ENCODE results near the gene CSGALNACT2.

CSGALNACT2 gene

DNA sequence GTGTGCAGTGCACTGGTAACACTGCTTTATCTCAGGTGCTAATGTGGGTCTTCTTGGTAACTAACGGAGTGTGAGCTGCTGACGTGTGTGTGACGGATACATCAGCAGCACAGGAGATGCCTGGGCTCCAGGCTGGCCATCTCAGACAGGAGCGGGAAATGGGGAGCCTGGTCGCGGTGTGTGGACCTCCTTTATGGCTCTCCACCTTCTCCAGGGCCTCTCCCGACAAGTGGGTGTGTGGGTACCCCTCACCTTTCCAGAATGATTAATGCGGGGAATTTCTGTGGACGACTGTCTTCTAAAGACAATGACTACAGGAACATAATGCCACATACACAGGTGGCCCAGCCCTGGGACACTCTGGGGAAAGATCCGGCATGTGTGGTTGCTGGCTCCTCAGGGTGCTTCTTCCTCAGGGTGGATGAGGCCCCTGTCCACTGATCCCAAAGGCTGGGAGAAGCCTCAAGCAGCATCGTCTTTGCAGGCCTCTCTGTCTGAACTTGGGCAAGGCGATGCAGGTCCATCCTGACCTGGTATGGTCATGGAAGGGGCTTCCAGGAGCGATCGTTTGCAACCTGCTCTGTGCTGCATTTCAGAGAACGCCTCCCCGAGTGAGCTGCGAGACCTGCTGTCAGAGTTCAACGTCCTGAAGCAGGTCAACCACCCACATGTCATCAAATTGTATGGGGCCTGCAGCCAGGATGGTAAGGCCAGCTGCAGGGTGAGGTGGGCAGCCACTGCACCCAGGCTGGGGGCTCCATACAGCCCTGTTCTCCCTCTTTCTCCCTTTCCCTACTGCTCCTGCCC lies 20.3 kb upstream of the CSGALNACT2 start:
- Mint-ChIP-seq H3K4me3 (no peak overlapping the region), H3K27ac (peak overlapping the region in 1 of 2 donors; percentile 33)

DNA sequence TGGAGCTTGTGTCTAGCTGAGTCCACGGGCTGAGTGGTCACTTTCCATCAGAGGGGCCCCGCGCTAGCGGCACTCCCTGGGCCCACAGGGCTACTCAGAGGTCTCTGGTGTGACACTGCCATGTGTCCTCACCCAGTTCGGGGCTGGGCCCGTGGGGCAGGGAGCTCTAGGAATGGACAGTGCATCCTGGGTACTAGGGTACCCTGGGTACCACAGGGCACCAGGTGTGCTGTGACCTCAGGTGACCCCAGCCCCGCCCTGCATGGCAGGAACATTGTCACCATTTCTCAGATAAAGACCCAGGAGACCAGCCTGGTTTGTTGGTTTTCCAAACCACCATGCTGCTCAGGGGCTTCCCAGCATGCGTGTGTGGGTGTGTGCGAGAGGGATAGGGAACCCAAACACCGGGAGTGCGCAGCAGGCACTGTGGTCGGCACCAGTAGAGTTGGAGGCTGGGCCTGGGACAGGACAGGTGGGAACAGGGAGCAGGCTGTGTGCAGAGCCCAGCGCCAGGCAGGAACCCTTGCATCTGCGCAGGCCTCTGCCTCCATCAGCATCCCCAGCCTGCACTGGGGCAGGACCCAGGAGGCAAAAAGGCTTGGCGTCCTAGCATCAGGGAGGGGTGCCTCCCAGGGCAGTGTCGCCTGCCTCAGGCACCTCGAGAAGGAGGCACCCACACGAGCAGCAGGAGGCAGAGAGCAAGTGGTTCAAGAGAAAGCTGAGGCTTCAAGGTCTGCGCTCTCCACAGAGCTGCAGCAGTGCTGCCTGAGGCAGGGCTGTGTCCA lies 19.4 kb upstream of the CSGALNACT2 start:
- Mint-ChIP-seq H3K9me3 (no peaks in the 10 kb centered on the region), H3K27me3 (no peaks in the 10 kb centered on the region), H3K4me1 (peaks cover 50% of the 10 kb centered on the region), H3K4me3 (no peak overlapping the region), H3K27ac (peak overlapping the region in 1 of 2 donors; percentile 33)
- DNase-seq (no peak), ATAC-seq (no peak)

More for the DNA sequence above, 20.3 kb upstream of the CSGALNACT2 start:
- no peak for DNase-seq
- ATAC-seq: no peak
- H3K4me1 Mint-ChIP-seq: peaks cover 50% of the 10 kb centered on the region
- H3K27me3 Mint-ChIP-seq: no peaks in the 10 kb centered on the region
- no peaks in the 10 kb centered on the region for H3K9me3 Mint-ChIP-seq

DNA sequence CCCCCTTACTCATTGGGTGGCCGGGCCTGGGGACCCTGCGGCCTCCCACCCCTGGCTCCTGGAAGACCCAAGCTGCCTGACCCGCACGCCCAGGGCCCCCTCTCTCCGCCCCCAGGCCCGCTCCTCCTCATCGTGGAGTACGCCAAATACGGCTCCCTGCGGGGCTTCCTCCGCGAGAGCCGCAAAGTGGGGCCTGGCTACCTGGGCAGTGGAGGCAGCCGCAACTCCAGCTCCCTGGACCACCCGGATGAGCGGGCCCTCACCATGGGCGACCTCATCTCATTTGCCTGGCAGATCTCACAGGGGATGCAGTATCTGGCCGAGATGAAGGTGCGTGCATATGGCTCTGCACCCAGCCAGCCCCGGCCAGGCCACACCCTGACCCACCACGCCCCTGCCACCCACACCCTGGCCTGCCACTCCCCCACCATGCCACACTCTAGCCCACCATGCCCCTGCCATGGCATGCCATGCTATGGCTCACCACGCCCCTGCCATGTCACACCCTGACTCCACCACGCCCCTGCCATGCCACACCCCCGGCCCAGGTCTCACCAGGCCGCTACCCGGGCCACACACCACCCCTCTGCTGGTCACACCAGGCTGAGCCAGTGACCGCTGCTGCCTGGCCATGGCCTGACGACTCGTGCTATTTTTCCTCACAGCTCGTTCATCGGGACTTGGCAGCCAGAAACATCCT lies 18.7 kb upstream of the CSGALNACT2 start:
- ATAC-seq (no peak), DNase-seq (no peak)
- Mint-ChIP-seq H3K4me1 (peaks cover 50% of the 10 kb centered on the region), H3K9me3 (no peaks in the 10 kb centered on the region), H3K27ac (no peak overlapping the region), H3K4me3 (no peak overlapping the region), H3K27me3 (peaks cover 3% of the 10 kb centered on the region)

DNA sequence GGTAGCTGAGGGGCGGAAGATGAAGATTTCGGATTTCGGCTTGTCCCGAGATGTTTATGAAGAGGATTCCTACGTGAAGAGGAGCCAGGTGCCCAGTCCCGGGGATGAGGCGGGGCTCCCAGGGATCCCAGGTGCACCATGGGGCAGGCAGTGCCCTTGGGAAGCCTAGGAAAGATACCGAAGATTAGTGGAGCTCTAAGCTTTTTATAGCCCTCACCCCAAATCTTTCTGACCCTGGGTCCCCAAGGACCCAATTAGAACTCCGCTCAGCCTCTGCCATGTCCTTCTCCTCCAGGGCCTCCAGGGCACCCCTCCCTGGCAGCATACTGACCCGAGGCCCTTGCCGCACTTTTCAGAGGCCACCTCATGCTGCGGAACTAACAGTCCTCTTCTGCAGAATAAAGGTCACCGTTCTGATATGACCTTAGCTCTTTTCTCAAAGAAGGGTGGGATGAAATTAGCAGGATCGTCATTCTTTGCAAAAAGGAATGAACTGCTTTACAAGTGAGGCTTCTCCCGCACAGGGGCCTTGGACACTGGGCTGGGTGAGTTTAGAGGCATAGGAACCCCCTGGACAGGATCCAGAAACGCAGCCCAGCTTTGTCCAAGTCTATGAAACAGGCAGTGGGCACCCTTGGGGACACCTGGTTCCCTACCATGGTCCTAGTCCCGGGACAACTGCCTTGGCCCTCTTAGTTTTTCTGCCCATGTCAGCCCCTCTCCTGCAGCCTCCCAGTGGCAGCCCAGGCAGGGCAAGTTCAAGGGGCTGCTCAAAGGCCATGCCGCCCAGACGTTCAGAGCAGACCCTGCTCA lies 17.9 kb upstream of the CSGALNACT2 start:
- no peak for DNase-seq
- Mint-ChIP-seq H3K27me3 (peaks cover 9% of the 10 kb centered on the region), H3K27ac (peak overlapping the region; percentile 77 to 98), H3K4me1 (peaks cover 50% of the 10 kb centered on the region), H3K4me3 (peak overlapping the region; percentile 69 to 76), H3K9me3 (no peaks in the 10 kb centered on the region)
- ATAC-seq: peak; percentile 21

DNA sequence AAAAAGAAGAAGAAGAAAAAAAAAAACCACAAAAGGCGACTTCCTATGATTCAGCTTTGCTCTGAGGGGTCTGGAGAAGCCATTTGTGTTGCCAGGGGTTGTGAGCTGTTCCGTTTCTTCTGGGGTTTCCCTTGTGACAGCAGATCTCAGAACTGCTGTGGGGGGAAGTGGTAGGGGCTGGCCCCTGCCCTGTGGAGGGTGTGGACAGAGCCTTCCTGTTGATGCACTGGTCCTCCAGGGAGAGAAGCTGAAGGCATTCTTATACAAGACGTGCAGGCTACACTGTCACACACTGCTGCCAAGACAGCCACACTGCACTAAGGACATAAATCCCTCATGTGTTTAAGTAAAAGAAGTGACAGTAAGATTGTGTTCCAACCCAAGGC lies 17.3 kb upstream of the CSGALNACT2 start:
- Mint-ChIP-seq H3K27ac (peak overlapping the region; percentile 77 to 98), H3K4me3 (peak overlapping the region; percentile 69 to 76), H3K27me3 (peaks cover 9% of the 10 kb centered on the region), H3K9me3 (no peaks in the 10 kb centered on the region), H3K4me1 (peaks cover 50% of the 10 kb centered on the region)
- ATAC-seq (peak; percentile 97), DNase-seq (peak; percentile 72 to 88)

DNA sequence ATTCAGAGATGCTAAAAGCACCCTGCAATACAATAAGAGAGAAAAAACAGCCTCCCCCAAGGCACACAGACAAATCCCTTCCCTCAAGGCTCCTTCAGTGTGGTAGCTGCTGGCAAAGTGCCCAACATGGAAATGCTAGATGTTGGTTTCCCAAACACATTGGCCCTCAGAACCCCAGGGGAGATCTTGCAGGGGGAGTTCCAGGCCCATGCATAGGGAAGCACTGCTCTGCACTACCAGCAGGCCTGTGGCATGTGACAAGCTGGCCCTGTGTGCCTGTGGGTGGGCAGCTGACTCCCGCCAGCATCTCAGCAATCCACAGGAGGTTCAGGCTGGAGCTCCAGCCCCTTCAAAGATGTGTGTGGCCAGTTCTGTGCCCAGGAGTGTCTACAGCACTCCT lies 16.8 kb upstream of the CSGALNACT2 start:
- Mint-ChIP-seq H3K27me3 (peaks cover 9% of the 10 kb centered on the region), H3K4me3 (peak overlapping the region; percentile 69 to 76)

DNA sequence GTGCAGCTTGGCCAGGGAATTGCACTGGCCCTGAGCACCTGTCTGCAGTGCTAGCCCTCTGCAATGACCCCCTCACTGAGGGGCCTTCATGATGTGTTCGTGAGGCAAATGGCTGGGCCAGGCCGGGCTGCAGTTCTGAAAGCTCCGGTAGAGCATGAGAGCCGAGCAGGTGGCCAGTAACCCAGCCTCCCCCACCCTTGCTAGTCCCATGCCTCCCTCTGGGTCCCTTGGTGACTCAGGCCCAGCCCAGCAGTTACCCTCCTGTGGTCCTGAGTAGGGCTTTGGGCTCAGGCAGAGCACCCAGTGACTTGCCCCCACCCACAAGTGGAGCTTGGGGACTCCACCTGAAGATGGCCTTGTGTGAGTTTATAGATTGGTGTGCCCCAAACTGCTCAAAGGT lies 16.1 kb upstream of the CSGALNACT2 start:
- Mint-ChIP-seq H3K27me3 (peaks cover 9% of the 10 kb centered on the region), H3K27ac (peak overlapping the region in 1 of 2 donors; percentile 14), H3K4me1 (peaks cover 59% of the 10 kb centered on the region), H3K9me3 (no peaks in the 10 kb centered on the region), H3K4me3 (no peak overlapping the region)
- DNase-seq (no peak), ATAC-seq (no peak)

More for the DNA sequence above, 16.8 kb upstream of the CSGALNACT2 start:
- ATAC-seq (peak; percentile 4), DNase-seq (no peak)
- Mint-ChIP-seq H3K4me1 (peaks cover 52% of the 10 kb centered on the region), H3K9me3 (no peaks in the 10 kb centered on the region), H3K27ac (peak overlapping the region; percentile 14 to 98)

DNA sequence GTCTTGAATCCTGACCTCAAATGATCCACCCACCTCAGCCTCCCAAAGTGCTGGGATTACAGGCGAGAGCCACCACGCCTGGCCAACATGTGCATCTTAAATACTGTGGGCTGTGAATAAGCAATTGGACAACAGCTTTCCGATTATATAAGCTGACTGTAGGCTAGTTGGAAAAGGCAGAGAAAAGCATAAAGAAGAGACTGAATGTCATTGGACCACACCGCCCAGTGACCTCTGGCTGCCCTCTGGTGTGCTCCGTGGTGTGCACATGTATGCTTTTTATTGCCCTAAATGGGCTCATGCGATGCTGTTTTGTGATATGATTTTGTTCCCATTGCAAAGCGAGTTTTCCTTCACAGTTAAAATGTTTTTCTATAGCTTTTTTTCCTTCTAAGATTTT lies 15.4 kb upstream of the CSGALNACT2 start:
- no peak for ATAC-seq
- Mint-ChIP-seq H3K27ac (peak overlapping the region in 1 of 2 donors; percentile 38), H3K4me1 (peaks cover 59% of the 10 kb centered on the region), H3K9me3 (no peaks in the 10 kb centered on the region), H3K4me3 (no peak overlapping the region), H3K27me3 (peaks cover 9% of the 10 kb centered on the region)
- DNase-seq: no peak

DNA sequence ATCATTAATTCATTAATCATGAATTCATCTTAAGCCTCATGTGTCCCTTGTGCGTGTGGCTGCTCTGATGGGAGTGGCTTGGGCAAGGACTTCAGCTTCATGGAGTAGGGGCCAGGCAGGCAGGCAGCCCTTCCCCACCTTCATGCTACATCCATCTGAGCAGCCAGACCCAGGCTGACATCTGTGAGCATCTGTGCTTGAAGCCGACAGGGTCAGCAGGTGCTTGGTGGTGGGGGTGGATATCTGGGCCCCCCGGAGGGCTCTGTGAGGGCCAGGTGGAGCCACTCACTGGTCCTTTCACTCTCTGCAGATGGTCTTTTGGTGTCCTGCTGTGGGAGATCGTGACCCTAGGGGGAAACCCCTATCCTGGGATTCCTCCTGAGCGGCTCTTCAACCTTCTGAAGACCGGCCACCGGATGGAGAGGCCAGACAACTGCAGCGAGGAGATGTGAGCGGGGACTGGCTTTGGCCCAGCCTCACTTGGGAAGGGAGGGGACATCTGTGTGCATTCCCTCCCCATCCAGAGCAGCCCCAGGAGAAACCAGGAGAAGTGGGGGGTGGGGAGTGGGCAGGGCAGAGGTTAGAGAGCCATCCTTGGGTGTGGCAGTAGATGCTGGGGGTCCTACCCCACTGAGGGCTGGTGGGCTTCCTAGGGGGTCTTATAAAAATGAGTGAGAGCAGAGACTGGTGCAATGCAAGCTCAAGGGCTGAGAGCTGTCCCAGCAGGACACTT lies 14.7 kb upstream of the CSGALNACT2 start:
- H3K9me3 Mint-ChIP-seq: no peaks in the 10 kb centered on the region
- H3K4me3 Mint-ChIP-seq: no peak overlapping the region
- DNase-seq: no peak
- peak overlapping the region in 1 of 2 donors; percentile 4 for H3K27ac Mint-ChIP-seq
- ATAC-seq: no peak
- H3K4me1 Mint-ChIP-seq: peaks cover 57% of the 10 kb centered on the region
- H3K27me3 Mint-ChIP-seq: peaks cover 9% of the 10 kb centered on the region

DNA sequence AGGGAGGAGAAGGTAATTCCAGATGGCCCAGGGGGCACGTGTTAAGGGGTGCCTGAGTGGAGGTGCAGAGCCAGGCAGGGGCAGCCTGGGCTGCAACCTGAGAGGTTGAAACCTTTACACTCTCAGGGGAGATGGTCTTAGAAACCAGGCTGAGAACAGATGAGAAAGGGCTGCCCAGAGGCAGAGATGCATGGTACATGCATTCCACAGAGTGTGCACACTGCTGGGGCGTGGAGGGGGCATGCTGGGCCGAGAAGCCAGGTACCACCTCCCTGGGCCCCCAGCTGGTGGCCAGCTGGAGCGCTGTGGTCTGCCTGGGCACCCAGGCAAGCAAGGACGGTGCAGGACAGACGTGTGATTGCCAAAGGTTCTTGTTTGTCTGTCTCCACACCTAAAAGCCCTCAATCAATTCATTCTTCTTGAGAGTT lies 14.1 kb upstream of the CSGALNACT2 start:
- H3K27ac Mint-ChIP-seq: no peak overlapping the region
- peaks cover 57% of the 10 kb centered on the region for H3K4me1 Mint-ChIP-seq
- H3K27me3 Mint-ChIP-seq: peaks cover 9% of the 10 kb centered on the region
- DNase-seq: no peak
- H3K4me3 Mint-ChIP-seq: no peak overlapping the region
- no peaks in the 10 kb centered on the region for H3K9me3 Mint-ChIP-seq
- ATAC-seq: no peak

DNA sequence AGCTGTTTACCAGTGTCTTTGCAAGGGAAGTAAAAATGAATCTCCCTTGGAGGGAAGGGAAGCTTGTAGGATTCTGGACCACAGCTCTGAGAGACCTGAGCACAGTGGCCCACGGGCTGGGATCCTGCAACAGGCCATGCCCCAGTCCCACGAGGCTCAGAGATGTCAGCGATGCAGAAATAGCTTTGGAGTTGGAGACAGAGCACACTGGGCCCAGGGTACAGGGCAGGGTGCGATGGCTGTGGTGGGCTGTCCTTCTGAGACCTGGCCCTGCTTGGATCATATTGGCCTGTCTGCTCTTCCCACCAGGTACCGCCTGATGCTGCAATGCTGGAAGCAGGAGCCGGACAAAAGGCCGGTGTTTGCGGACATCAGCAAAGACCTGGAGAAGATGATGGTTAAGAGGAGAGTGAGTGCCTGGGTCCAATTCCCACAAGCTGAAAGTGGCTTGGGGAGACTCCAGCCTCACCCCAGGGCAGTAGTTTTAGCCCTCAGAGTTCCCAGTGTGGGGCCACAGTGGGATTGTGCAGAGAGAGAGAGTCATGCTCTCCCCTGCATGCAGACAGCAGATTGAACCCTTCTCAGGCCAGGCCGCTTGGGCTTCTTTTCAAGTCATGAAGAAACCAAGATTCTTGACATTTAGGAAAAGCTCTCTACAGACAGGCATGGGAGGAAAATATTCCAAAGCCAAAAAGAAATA lies 13.5 kb upstream of the CSGALNACT2 start:
- H3K27me3 Mint-ChIP-seq: peaks cover 9% of the 10 kb centered on the region
- H3K4me3 Mint-ChIP-seq: no peak overlapping the region
- no peaks in the 10 kb centered on the region for H3K9me3 Mint-ChIP-seq
- H3K27ac Mint-ChIP-seq: no peak overlapping the region
- DNase-seq (no peak), ATAC-seq (no peak)
- peaks cover 59% of the 10 kb centered on the region for H3K4me1 Mint-ChIP-seq

DNA sequence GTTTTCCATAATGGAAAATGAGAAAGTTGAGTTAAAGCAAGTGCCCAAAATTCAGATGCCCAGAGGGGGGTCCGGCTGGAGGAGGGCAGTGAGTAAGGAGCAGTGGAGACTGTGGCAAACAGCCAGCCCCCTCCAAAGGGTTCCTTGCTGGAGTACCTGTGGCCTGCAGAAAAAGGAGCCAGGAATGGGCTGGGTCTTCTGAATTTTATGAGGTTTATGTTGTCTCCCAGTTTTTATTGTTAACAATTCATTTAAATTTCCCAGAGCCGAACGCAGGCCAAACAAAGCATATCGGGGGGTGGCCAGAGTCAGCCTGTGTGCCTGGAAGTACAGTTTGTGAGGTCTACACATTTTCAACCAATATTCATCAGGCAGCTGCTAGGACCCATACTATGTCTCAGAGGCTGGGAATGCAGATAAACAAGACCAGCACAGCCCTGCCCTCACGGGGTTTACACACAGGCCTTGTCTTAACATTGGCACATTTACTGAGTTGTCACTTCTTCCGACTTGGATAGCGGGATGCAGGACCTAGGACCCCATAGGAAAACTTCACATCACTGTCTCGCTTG lies 12.9 kb upstream of the CSGALNACT2 start:
- DNase-seq: no peak
- Mint-ChIP-seq H3K9me3 (no peaks in the 10 kb centered on the region), H3K4me3 (no peak overlapping the region), H3K27me3 (peaks cover 9% of the 10 kb centered on the region), H3K4me1 (peaks cover 53% of the 10 kb centered on the region), H3K27ac (no peak overlapping the region)
- no peak for ATAC-seq

DNA sequence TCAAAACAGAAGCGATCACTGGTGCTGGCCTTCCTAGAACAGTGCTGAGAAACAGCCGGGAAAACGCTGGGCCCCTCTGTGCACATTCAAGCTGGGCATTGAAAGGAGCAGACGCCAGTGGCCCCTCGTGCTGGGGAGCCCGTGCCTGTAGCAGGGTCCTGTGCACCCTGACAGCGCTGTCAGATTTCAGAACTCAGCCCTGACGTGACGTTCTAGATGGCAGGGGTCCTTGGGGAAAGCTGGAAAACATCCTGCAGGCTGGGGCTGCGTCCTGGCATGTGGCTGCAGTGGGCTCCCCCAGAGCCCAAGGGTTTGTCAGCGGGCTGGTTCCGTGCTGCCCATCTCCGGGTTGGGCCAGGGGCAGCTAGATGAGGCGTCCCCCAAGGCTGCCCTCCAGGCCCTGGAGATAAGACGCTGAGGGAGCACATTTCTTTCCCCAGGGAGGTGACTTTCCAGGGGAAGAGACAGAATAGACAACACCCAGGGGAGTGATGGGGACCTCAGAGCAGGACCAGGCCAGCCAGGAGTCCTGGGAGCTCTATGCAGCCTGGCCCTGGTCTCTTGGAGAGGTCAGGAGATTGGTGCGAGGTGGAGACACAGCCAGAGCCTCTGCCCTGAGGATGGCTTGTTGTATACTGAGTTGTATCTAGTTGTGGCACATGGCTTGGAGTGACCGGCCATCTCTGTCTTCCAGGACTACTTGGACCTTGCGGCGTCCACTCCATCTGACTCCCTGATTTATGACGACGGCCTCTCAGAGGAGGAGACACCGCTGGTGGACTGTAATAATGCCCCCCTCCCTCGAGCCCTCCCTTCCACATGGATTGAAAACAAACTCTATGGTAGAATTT lies 12.1 kb upstream of the CSGALNACT2 start:
- peaks cover 9% of the 10 kb centered on the region for H3K27me3 Mint-ChIP-seq
- H3K4me1 Mint-ChIP-seq: peaks cover 46% of the 10 kb centered on the region
- no peak for ATAC-seq
- DNase-seq: no peak
- H3K27ac Mint-ChIP-seq: peak overlapping the region in 1 of 2 donors; percentile 35
- H3K4me3 Mint-ChIP-seq: no peak overlapping the region
- H3K9me3 Mint-ChIP-seq: no peaks in the 10 kb centered on the region

Data from stimulated activated naive CD8-positive, alpha-beta T cell treated with anti-CD3 and anti-CD28 coated beads, Interleukin-15, amount 100 ng/mL, for 72 hours (primary cell).